Stimulated activated CD8-positive, alpha-beta memory T cell treated with anti-CD3 and anti-CD28 coated beads, Interleukin-7, amount 100 ng/mL, for 48 hours (primary cell): ENCODE measurements around the gene KIRREL3.

Source experiments
- DNase-seq, 2 donors: peaks; one replicate each; pipeline ENCODE4 v3.0.0-alpha.2; 2020; ENCODE audit warnings: low read depth in 1 of 2; ENCODE audit errors: extremely low read depth in 1 of 2

The KIRREL3 gene

DNA sequence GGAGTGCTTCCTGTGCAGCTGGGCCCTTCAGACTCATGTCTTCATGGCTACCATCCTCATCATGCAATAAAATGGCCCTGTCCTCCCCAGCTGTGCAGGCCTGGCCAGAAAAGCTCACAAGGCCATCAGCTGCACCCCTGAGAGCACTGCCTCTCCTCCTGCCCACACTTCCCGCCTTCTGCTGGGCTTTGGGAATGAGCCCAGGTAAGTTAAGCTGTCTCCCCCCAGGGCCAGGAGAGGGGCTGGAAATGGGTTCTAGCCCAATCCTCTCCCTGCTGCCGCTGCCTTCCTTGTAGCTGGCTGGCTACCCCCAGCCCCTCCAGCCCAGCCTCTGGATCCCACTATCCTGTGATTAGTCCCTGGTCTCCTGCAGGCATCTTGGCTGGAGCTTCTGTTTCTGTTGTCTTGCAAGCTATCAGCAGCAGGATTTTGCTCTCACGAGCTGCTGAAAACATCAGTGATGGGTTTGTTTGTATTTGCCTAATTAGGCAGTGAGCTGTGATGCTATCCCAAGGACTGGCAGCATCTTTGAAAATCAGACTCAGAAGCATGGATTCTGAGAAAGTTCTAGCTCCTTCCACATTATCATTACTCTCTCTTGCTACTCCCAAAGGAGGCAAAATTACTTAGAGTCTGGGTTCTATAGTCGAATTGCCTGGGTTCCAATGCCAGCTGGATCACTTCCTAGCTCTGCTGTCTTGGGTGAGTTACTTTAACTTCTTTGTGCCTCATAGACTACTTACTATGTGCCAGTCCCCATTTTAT is 476.9 kb downstream of the KIRREL3 start:
- no peak for DNase-seq

DNA sequence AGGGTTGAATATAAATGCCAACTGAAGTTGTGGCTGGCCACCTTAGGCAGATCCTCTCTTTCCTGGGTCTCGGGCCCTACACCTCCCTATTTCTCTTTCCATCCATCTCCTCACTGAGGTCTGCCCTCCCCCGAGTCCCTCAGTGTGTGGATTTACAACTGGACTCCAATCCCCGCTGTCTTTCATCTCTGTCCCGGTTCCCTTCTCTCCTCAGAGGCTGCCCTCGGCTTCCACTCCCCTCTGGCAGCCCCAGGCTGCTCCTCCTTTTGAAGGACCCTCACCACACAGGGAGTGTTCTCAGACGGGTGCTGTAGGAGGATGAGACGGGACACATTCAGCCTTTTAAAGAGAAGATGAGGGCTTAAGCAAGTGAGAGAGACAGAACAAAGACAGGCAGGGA is 478.0 kb downstream of the KIRREL3 start:
- no peak for DNase-seq

DNA sequence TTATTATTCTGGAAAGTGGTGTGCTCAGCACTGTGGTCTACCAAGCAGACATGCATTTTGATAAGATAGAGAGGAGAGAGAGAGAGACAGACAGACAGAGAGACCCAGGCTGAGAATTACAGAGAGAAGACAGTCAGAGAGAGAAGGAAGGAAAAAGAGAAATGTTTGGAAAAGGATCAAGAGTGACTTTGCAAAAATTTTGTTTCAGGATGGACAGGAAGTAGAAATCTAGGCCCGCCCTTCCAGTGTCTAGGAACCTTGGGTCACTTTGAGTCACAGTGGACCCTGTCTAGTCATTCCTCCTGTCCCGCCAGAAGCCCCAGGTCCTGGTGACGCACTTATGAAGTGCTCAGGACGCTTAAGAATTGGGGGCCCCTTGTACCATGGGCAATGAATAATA is 478.4 kb downstream of the KIRREL3 start:
- no peak for DNase-seq

DNA sequence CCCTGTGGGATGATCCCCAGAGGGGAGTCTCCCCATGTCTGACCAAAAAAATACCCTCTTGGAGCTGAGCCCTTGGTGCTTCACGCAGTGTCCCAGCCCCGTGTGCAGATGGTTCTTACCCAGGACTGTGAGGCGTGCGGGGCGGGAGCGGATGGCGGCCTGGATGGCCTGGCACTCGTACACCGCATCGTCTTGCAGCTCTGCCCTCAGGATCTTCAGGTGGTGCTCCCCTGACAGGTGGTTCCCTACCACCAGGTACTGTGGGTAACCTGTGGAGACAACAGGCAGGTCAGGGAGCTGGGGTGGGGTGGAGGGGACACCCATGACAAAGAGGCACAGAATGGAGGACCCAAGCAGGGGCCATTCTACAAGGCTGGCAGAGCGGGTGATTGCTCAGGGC is 479.4 kb downstream of the KIRREL3 start:
- DNase-seq = no peak

DNA sequence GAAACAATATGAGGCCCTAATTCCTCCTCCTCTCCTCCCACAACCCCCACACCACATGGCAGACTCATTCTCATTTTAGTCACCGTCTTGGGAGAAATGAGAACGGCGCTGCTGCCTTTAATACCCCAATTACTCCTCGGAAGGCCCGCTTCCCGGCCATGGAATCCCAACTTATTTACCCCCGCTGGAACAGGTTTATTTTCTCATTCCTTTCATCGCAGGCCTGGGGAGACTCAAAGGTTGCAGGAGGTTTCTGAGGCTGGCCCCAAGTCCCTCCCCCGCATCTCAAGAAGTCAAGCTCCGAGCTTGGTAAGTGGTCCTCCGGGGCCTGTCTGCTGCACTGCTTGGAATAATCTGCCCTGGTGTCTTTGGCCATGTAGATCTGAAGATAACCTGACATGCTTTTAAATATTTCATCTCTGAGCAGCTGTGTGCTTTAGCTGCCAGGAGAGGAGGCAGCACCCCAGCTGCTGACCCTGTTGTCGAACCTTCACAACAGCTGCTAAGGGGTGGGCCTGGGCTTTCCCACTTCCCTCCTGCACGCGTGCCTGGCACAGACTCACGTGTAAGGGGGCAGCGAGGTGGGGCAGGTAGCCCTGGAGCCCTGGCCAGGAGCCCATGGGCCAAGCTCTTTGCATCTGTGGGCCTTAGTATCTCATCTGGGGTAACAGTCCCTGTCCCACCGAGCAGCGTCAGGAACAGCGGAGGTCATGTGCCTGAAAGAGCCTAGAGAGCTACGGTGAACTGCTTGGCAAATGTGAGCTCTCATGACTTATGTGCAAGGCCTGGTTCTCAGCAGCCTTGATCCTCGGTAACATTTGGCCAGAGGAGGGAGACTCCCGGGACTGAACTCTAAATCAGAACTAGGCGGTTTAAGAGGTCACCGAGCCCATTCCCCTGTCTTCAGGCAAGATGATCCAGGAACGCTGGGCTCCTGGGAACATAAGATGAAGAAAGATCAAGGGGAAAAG is 480.5 kb downstream of the KIRREL3 start:
- no peak for DNase-seq

DNA sequence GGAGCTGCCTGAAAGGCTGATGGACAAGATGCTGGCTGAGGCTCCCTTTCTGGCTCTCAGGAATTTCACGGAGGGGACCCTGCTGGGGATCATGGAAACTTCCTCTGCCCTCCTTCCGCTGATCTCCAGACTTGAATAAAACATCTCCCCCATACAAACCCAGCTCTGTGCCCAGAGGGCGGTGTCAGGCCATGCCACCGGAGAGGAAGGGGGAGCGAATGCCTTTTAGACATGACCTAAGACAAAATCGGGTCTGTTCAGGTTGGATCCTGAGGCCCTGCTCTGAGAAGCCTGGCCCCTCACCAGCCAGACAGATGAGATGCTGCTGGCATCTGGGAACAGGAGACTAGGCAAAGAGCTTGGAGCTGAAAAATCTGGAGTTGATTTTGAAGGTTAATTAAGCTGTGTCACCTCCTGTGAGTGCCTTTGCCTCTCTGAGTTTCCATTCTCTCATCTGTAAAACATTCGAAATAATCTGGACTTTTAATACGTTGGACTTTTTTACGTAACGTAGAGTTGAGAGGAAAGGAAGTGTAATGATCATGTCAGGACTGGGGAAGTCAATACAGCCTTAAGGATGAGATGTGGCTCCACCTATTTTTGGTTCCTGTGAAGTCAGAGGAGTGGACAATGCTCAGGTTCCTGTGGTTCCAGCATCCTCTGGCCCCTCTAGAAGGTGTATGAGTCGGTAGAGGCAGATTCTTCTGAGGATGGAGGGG is 481.4 kb downstream of the KIRREL3 start:
- no peak for DNase-seq

DNA sequence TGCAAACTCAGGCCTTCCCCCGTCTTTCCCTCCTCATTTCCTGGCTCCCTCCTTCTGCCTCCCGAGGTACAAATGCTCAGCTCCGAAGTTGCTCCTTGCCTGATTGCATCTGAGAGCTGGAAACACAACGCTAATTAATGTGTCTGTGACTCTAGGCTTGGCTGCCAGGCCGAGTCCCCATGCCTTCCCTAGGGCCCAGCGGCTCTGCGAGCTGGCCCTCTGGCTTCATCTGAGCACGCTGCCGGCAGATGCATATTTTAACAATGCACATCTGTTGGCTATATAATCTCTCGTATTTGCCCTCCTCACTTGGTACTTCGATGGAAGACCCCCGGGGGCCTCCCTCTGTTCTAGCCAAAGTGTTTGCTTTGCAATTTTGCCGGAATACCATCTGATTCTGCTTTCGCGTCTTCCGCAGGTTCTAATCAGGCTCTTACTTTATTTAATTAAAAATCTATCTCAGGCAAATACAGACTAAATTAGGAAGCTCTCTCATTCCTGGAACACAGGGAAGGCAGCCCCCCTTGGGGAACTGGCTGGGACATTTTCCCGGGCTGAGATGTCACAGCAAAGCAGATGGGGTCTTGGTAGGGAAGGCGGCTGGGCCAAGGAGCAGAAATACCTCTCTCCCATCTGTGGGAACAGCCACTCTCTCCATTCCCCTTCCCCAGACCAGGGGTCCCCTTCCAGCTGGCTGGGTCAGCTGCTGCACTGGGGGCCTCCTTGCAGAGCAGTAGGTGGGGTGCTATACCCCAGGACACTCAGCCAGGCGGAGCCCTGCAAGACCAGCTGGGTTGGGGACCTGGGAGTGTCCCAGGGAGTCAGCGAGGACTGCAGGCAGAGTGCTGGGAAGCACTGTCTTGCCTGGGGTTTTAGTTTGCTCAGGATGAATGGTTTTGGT is 482.2 kb downstream of the KIRREL3 start:
- no peak for DNase-seq

DNA sequence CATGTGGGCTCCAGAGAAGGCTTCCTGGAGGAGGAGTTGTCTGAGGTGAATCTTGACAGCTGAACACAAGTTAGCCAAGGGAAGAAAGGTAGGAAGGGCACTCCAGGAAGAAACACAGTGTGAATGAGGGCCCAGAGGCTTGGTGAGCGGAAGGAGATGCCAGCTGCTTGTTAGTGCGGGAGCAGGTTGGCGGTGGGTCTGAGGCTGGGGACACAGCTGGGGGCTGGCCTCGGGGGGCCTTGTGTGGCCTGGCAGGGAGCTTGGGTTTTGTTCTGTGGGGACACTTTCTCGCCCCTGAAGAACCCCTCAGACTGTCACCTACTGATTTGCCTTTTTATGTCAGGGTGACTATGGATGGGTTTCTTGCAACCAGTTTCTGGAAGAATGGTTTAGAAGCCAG is 485.1 kb downstream of the KIRREL3 start:
- no peak for DNase-seq

DNA sequence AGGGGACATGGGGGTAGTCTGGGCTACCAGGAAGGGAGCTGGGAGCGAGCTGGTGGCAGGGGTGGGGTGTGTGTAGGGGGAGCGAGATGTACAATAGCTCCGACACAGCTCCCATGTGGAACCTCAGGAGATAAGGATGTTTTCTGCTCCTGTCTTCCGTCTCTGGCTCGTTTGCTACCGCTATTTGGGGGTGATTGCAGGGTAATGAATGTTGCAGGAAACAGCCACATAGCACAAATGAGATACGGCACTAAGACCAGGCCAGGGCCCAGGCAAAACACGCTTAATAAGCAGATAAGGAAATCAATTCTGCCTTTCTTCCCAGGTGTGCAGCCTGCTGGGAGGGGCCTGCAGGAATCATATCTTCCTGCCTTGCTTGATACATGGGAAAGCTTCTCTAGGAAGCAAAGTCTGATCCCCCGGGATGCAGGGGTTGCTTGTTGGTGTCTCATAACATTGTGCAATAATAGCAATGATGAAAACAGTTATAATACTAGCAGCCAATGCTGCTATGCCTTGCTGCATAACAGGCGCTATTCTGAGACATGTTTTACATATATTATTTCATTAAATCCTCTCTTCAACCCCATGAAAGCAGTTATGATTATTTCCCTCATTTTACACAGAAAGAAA is 486.4 kb downstream of the KIRREL3 start:
- no peak for DNase-seq

DNA sequence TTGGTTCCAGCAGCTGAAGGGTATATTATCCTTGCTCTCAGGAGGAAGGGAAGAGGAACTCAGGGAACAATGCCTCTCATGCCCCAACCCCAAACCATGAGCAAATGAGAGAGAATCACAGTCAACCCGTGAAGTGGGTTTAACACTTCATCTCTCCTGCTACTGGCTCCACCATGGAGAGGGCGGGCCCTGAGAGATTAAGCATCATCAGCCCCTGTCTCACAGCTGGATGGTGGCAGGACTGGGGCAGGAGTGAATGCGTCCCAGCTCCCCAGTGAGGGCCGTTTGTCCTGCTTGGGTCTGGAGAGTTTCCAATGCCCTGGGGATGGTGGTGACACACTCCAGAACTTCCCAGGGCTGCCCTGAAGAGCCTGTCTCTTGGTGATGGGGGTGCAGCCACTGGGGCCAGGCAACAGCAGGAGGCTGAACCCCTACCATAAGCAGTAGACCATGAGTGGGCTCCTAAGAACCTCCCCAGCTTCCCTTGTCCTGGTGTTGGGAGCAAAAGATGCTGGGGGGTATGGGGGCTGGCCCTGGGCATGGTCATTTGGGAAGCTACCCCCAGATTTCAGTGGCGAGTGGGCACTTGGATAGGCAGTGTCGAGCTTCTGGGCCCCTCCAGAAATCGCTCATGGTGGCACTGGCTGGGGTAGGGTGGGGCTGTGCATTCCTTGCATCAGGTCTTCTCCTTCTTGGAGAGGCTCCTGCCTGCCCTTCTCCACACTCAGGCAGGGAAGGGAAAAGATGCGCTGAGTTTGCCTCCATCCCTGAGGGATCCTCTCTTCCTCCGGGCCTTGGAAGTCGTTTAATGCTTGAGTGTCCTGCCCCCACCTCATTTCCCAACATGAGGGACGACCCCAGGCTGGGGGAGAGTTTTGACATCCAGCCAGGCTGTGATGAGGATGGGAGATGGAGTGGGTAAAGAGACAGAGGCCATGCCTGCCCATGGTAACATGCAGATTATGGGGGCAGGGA is 487.5 kb downstream of the KIRREL3 start:
- DNase-seq = no peak

DNA sequence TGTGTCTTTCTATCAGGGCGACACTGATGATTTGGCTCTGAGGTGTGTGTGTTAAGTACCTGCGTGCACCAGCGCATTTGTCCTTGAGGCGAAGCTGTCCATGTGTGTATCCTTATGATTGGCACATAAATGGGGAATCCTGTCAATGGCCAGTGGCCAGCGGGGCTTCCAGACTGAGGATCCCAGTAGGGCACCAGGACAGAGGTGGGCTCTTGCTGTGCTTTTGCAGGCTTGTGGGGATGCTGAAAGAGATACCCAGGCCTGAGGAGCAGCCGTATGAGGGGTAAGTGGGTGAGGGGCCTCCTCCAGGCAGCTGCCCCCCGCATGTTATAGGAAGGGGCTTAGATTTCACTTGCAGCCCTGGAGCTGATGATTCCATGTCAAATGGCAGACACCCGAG is 488.3 kb downstream of the KIRREL3 start:
- DNase-seq = no peak

DNA sequence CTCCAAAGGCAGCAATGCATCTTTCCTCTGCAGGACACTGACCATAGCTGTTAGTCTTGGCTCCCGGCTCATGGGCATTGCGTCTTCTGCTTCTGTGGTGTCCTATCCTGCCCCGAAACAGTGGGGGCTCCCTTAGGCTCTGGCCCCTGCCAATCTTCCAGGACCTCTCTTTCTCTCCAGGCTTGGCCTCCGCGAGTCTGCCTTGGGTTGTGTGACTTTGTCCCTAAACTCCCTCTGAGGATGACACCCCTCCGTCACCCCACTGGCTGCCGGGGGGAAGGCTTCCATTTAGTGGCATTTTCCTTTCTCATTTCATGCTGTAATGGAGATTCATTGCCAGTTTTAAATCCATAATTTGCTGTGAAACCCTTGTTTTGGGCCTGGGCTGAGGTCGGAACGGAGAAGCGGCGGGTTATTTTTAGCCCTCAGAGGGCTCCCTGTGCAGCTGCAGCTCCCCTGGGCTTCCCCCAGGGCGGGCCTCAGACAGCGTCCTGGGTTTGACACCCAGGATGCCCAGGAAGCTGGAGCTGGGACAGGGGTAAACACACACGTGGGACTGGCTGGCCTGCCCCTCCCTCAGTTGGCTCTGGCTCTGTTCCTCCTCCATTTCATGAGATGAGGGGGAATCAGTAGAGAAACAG is 489.0 kb downstream of the KIRREL3 start:
- DNase-seq = no peak

DNA sequence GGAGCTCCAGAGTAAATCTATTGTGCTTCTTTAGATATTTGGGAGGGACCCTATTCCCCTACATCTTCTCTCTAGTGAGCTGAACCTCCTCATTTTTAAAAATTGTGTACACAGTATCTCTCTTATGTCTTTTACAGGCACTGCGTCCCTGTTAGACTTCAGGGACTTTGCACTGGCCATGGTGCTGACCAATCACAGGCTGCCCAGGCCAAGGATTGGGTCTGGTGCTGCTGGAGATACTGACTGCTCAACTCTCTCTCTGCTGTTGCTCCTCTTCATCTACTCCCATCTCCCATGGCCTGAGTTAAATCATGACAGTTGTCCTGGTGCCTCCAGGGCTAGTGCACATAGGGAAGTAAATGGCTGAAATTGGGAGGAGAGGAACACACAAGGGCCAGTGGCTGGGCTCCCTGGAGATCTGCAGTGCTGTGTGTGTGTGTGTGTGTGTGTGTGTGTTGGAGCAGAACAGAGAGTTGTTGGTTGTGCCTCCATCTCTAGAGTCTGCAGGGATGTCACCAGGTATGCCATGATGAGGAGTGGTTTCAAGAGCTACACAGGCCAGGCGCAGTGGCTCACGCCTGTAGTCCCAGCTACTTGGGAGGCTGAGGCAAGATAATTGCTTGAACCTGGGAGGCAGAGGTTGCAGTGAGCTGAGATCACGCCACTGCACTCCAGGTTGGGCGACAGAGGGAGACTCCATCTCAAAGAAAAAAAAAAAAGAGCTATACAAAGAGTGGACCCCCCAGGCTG is 489.8 kb downstream of the KIRREL3 start:
- DNase-seq = no peak

DNA sequence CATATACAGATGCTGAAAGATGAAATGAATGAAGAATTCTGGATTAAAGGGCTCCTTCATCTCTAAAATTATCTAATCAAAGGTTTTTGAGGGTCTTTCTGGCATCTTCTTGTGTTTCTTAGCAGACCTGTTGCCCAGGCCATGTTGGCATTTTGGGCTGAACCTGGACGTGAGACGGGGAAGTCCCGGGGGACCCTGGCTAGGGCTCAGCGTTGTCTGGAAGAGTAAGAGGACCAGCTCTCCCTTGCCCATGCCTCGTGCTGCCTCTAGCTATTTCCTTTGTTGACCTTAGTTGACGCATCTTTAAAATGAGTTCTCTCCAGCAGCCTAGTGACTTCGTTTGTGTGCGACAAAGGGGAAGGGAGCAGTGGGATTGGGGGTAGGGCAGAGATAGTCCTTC is 492.9 kb downstream of the KIRREL3 start:
- no peak for DNase-seq

DNA sequence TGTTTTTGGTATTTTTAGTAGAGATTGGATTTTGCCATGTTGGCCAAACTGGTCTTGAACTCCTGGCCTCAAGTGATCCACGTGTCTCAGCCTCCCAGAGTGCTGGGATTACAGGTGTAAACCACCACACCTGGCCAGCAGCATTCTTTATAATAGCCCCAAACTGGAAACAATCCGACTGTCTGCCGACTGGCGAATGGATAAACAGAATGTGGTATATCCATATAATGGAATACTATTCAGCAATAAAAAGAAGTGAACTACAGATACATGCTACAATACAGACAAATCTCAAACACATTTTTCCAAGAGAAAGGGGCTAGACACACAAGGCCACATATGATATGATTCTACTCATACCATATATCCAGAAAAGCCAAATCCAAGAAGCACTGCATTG is 493.8 kb downstream of the KIRREL3 start:
- no peak for DNase-seq

DNA sequence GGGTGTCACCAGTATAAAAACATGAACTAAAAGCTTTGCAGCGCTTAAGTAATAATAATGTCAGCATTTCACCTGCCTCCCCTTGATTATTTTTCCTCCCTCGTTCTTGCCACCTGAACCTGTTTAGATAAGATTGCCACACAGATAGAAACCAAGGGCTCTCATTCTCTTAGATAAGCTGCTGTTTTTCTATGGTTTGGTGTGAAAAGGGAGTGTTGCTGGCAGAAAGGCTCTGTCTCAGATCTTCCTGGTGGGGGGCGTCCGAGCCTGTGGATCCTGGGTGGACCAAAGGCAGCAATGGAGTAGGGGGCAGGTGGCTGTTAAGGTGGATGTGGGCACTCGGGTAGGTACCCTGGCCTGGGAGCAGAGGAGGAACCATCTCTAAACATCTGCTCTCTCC is 497.6 kb downstream of the KIRREL3 start:
- no peak for DNase-seq

DNA sequence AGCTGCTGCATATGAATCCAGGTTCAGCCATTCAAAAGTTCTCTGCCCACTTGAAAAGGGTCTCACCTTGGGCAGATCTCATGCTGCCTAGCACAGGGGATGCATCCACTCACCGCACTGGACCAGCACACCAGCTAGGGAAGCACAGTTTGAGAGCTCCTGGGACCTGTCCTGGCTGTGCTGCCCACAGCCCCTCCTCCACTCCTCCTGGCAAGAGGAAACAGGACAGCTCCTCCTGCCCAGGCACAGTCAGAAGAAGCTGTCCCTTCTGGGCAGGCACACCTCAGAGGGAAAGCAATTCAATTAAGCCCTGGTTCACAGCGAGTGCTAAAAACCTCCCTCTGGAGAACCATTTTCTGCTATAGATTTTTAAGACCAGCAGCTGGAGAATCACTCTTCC is 498.4 kb downstream of the KIRREL3 start:
- DNase-seq = no peak

DNA sequence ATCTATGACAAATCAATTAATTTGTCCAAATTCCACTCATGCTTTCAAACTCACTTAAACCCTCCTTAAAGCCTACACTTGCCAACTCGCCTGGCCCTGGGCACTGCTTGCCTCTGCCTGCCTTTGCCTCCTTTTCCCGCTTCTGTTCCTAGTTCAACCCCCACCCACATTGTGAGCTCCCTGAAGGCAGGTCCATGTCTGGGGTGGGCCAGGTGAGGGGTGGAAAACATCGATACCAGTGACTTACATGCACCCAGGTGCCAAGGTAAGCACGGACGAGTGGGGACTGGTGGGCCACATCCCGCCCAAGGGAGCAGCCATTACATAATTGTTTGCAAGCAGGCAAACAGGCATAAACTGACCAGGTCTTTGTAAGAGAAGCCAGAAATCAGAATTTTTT is 498.9 kb downstream of the KIRREL3 start:
- DNase-seq = no peak
